Measurements from ENCODE around the gene RASIP1.
"Not testable (repeated sequence)": the region's sequence is repeated elsewhere in the genome, so short reads cannot be mapped to it uniquely, and the experiment has no call there.

Gene RASIP1

GRCh38 chr19:48713041-48713863, 27.2 kb downstream of the RASIP1 start:
- no peak for DNase-seq (ENCODE audit: low read depth)

- no peak for DNase-seq (ENCODE audit: low read depth)
Measured at GRCh38 chr19:48711106-48711662, 29.2 kb downstream of the RASIP1 start.

GRCh38 chr19:48708471-48708870, 31.9 kb downstream of the RASIP1 start:
- no peak for DNase-seq (ENCODE audit: low read depth)

- DNase-seq (ENCODE audit: low read depth), result no peak
Measured at GRCh38 chr19:48705431-48705830, 35.0 kb downstream of the RASIP1 start.

GRCh38 chr19:48703316-48703715, 37.1 kb downstream of the RASIP1 start:
- DNase-seq (ENCODE audit: low read depth), result no peak

GRCh38 chr19:48702701-48703100, 37.7 kb downstream of the RASIP1 start:
- DNase-seq (ENCODE audit: low read depth), result no peak

GRCh38 chr19:48698046-48698445, 42.4 kb downstream of the RASIP1 start:
- DNase-seq (ENCODE audit: low read depth), result peak; percentile 34

- no peak for DNase-seq (ENCODE audit: low read depth)
Measured at GRCh38 chr19:48696353-48697010, 43.9 kb downstream of the RASIP1 start.

- DNase-seq (ENCODE audit: low read depth), result no peak
Measured at GRCh38 chr19:48695743-48696352, 44.6 kb downstream of the RASIP1 start, which contains the start of gene FUT2. TSS of gene FUT2 (plus strand) at chr19:48695971. CDS start at chr19:48702957, 6,986 bp downstream.

GRCh38 chr19:48693629-48694028, 46.8 kb downstream of the RASIP1 start:
- DNase-seq (ENCODE audit: low read depth), result not testable (repeated sequence)

GRCh38 chr19:48689449-48689848, 51.0 kb downstream of the RASIP1 start:
- DNase-seq (ENCODE audit: low read depth), result no peak

GRCh38 chr19:48687776-48688175, 52.6 kb downstream of the RASIP1 start:
- no peak for DNase-seq (ENCODE audit: low read depth)

GRCh38 chr19:48686637-48687036, 53.8 kb downstream of the RASIP1 start:
- DNase-seq (ENCODE audit: low read depth), result not testable (repeated sequence)

GRCh38 chr19:48686088-48686487, 54.3 kb downstream of the RASIP1 start:
- DNase-seq (ENCODE audit: low read depth), result no peak

GRCh38 chr19:48685583-48685982, 54.8 kb downstream of the RASIP1 start:
- no peak for DNase-seq (ENCODE audit: low read depth)

GRCh38 chr19:48683349-48683748, 57.1 kb downstream of the RASIP1 start:
- DNase-seq (ENCODE audit: low read depth), result no peak

GRCh38 chr19:48681127-48681470, 59.3 kb downstream of the RASIP1 start:
- DNase-seq (ENCODE audit: low read depth), result peak; percentile 77

- no peak for DNase-seq (ENCODE audit: low read depth)
Measured at GRCh38 chr19:48680436-48681126, 59.8 kb downstream of the RASIP1 start.

GRCh38 chr19:48680006-48680405, 60.4 kb downstream of the RASIP1 start:
- not testable (repeated sequence) for DNase-seq (ENCODE audit: low read depth)

- no peak for DNase-seq (ENCODE audit: low read depth)
Measured at GRCh38 chr19:48678201-48678600, 62.2 kb downstream of the RASIP1 start.

GRCh38 chr19:48676887-48677286, 63.5 kb downstream of the RASIP1 start:
- DNase-seq (ENCODE audit: low read depth), result no peak

- no peak for DNase-seq (ENCODE audit: low read depth)
Measured at GRCh38 chr19:48676487-48676886, 63.9 kb downstream of the RASIP1 start.

Measured in HS-27A (cell line).